Neural progenitor cell (in vitro differentiated cells): Measurements from ENCODE around the gene EXOSC1. TPM values are rescaled to one million over a fixed set of nuclear protein-coding genes. Genes with fewer than 3 reads are reported as not detected.
A peak's percentile ranks its signal among the peaks of the same experiment; 100 is the strongest.
"Not testable (repeated sequence)": the region's sequence is repeated elsewhere in the genome, so short reads cannot be mapped to it uniquely, and the experiment has no call there.

Source experiments
- DNase-seq: peaks from one replicate; pipeline ENCODE4 v3.0.0-alpha.2; 2016; ENCODE audit warnings: low spot score
- H2AFZ ChIP-seq: fragments of 200-600 bp; sonication (generic); replicated peaks from 2 replicates; pipeline ENCODE4 v1.6.1; 2016; ENCODE audit warnings: antibody characterized with exemption
- H3F3A ChIP-seq: fragments of 200-600 bp; sonication (generic); 2 replicates; pipeline ENCODE4 v1.6.1; 2016; ENCODE audit warnings: antibody characterized with exemption, low read depth
- H3K27ac ChIP-seq: fragments of 200-600 bp; sonication (generic); 2 replicates; pipeline ENCODE4 v1.5.1; 2016; ENCODE audit warnings: mild to moderate bottlenecking
- H3K27me3 ChIP-seq: fragments of 200-600 bp; sonication (generic); 2 replicates; pipeline ENCODE4 v1.6.1; 2016; ENCODE audit warnings: mild to moderate bottlenecking, moderate library complexity
- H3K36me3 ChIP-seq: fragments of 200-600 bp; sonication (generic); 2 replicates; pipeline ENCODE4 v1.5.1; 2016
- H3K4me1 ChIP-seq: fragments of 200-600 bp; sonication (generic); 2 replicates; pipeline ENCODE4 v1.6.1; 2016; ENCODE audit warnings: mixed run types
- H3K4me2 ChIP-seq: fragments of 200-600 bp; sonication (generic); 2 replicates; pipeline ENCODE4 v1.6.1; 2016
- H3K4me3 ChIP-seq: fragments of 200-600 bp; sonication (generic); 2 replicates; pipeline ENCODE4 v1.5.1; 2016
- H3K79me2 ChIP-seq: fragments of 200-600 bp; sonication (generic); 2 replicates; pipeline ENCODE4 v1.6.1; 2016; ENCODE audit warnings: low read depth
- H3K9ac ChIP-seq: fragments of 200-600 bp; sonication (generic); 2 replicates; pipeline ENCODE4 v1.6.1; 2016
- H3K9me3 ChIP-seq: fragments of 200-600 bp; sonication (generic); 2 replicates; pipeline ENCODE4 v1.5.1; 2016; ENCODE audit warnings: low read depth
- H4K20me1 ChIP-seq: fragments of 200-600 bp; sonication (generic); 2 replicates; pipeline ENCODE4 v1.6.1; 2016; ENCODE audit warnings: low read depth
- H3K27ac Mint-ChIP-seq: 3 replicates; pipeline ENCODE4 v1.8.0; 2021; ENCODE audit warnings: mixed read lengths
- H3K27me3 Mint-ChIP-seq: 2 replicates; pipeline ENCODE4 v1.8.0; 2022; ENCODE audit warnings: low read depth, mild to moderate bottlenecking, inconsistent platforms, moderate library complexity, mixed read lengths; ENCODE audit not compliant: insufficient read depth
- H3K36me3 Mint-ChIP-seq: 3 replicates; pipeline ENCODE4 v1.8.0; 2021; ENCODE audit warnings: mixed read lengths
- H3K4me1 Mint-ChIP-seq: 3 replicates; pipeline ENCODE4 v1.8.0; 2021; ENCODE audit warnings: mixed read lengths
- H3K4me3 Mint-ChIP-seq: 3 replicates; pipeline ENCODE4 v1.8.0; 2021; ENCODE audit warnings: mild to moderate bottlenecking, moderate library complexity, mixed read lengths
- H3K9me3 Mint-ChIP-seq: 3 replicates; pipeline ENCODE4 v1.8.0; 2020; ENCODE audit warnings: mixed read lengths
- EZH2 ChIP-seq: fragments of 200-600 bp; sonication (generic); IDR thresholded peaks from 2 replicates; pipeline ENCODE4 v1.6.1; 2017; ENCODE audit warnings: antibody characterized with exemption, mild to moderate bottlenecking, moderate library complexity
- EZH2phosphoT487 ChIP-seq: fragments of 200-600 bp; sonication (generic); IDR thresholded peaks from 2 replicates; pipeline ENCODE4 v1.6.1; 2017; ENCODE audit warnings: antibody characterized with exemption
- total RNA-seq: library from RNA; depleted of rRNA; stranded (reverse); fragments of >200 nt; gene quantifications from 2 replicates; pipeline ENCODE4 v1.2.3, GENCODE V29; 2015; ENCODE audit warnings: low replicate concordance
- TF ChIP-seq, protein P1 (sequence below): fragments of 200-600 bp; sonication (generic); IDR thresholded peaks from 2 replicates; pipeline ENCODE4 v1.5.1; 2017; ENCODE audit warnings: antibody characterized with exemption, mild to moderate bottlenecking

The EXOSC1 gene
- total RNA-seq, 1 donor from 2014 or later: 72.6 TPM

DNA sequence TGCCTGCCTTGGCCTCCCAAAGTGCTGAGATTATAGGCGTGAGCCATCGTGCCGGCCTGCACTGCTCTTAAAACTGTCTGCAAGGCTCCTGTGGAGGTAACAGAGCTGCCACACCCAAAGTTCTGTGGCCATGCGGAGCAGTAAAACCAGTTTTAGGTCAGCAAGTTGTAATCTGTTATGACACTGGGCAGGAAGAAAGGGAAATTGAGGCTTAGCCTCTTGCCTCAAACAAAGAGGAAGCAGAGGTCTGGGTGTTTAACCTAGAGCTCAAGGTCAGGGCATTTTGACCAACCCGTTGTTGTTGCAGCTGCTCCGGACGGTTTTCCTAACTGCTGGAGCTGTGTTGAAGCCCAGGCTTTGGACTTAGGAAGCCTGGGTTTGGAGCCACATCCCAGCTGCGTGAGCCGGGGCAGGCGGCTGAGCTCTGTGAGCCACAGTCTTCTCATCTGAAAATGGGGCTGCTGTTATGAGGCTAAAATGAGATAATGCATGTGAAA lies 37.3 kb downstream of the EXOSC1 start:
- no peak overlapping the region for H2AFZ ChIP-seq
- no peak overlapping the region for H3K27ac ChIP-seq
- no peaks in the 10 kb centered on the region for H3K79me2 ChIP-seq
- Mint-ChIP-seq H3K9me3 (no peaks in the 10 kb centered on the region), H3K4me1 (peaks cover 21% of the 10 kb centered on the region), H3K4me3 (no peak overlapping the region), H3K27ac (no peak overlapping the region), H3K36me3 (no peaks in the 10 kb centered on the region), H3K27me3 (peaks cover 8% of the 10 kb centered on the region)
- no peak overlapping the region for H3K4me2 ChIP-seq
- H3K4me3 ChIP-seq: no peak overlapping the region
- DNase-seq: no peak
- H3F3A ChIP-seq: peaks cover 8% of the 10 kb centered on the region
- no peaks in the 10 kb centered on the region for H3K4me1 ChIP-seq
- H3K27me3 ChIP-seq: no peaks in the 10 kb centered on the region
- no peak overlapping the region for H3K9ac ChIP-seq
- no peaks in the 10 kb centered on the region for H3K36me3 ChIP-seq
- TF ChIP-seq EZH2phosphoT487 (no peak), EZH2 (no peak)
- TF ChIP-seq, protein P1, sequence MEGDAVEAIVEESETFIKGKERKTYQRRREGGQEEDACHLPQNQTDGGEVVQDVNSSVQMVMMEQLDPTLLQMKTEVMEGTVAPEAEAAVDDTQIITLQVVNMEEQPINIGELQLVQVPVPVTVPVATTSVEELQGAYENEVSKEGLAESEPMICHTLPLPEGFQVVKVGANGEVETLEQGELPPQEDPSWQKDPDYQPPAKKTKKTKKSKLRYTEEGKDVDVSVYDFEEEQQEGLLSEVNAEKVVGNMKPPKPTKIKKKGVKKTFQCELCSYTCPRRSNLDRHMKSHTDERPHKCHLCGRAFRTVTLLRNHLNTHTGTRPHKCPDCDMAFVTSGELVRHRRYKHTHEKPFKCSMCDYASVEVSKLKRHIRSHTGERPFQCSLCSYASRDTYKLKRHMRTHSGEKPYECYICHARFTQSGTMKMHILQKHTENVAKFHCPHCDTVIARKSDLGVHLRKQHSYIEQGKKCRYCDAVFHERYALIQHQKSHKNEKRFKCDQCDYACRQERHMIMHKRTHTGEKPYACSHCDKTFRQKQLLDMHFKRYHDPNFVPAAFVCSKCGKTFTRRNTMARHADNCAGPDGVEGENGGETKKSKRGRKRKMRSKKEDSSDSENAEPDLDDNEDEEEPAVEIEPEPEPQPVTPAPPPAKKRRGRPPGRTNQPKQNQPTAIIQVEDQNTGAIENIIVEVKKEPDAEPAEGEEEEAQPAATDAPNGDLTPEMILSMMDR: no peak
- no peaks in the 10 kb centered on the region for H3K9me3 ChIP-seq
- H4K20me1 ChIP-seq: no peaks in the 10 kb centered on the region

DNA sequence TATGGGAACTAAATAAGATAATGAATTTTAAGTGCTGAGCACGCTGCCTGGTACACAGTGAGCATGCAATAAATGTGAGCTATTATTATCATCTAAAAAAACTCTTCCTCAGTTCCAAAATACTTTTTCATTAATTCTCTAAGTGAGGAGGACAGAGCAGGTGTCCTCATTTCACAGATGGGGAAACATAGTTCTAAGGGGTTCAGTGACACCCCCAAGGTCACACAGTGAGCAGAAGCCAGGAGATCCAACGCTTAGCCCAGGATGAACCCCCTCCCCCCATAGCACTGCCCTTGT lies 37.9 kb downstream of the EXOSC1 start:
- no peaks in the 10 kb centered on the region for H3K79me2 ChIP-seq
- no peaks in the 10 kb centered on the region for H3K27me3 ChIP-seq
- no peak overlapping the region for H3K4me3 ChIP-seq
- no peak overlapping the region for H3K27ac ChIP-seq
- Mint-ChIP-seq H3K4me1 (peaks cover 17% of the 10 kb centered on the region), H3K9me3 (no peaks in the 10 kb centered on the region), H3K27me3 (peaks cover 12% of the 10 kb centered on the region), H3K36me3 (no peaks in the 10 kb centered on the region), H3K27ac (no peak overlapping the region), H3K4me3 (no peak overlapping the region)
- no peaks in the 10 kb centered on the region for H3K9me3 ChIP-seq
- no peaks in the 10 kb centered on the region for H4K20me1 ChIP-seq
- no peaks in the 10 kb centered on the region for H3K4me1 ChIP-seq
- H3K4me2 ChIP-seq: no peak overlapping the region
- no peak for DNase-seq
- H3F3A ChIP-seq: peaks cover 7% of the 10 kb centered on the region
- TF ChIP-seq EZH2: no peak
- no peak for TF ChIP-seq EZH2phosphoT487
- TF ChIP-seq, protein P1: no peak
- H2AFZ ChIP-seq: no peak overlapping the region
- no peaks in the 10 kb centered on the region for H3K36me3 ChIP-seq
- H3K9ac ChIP-seq: no peak overlapping the region

DNA sequence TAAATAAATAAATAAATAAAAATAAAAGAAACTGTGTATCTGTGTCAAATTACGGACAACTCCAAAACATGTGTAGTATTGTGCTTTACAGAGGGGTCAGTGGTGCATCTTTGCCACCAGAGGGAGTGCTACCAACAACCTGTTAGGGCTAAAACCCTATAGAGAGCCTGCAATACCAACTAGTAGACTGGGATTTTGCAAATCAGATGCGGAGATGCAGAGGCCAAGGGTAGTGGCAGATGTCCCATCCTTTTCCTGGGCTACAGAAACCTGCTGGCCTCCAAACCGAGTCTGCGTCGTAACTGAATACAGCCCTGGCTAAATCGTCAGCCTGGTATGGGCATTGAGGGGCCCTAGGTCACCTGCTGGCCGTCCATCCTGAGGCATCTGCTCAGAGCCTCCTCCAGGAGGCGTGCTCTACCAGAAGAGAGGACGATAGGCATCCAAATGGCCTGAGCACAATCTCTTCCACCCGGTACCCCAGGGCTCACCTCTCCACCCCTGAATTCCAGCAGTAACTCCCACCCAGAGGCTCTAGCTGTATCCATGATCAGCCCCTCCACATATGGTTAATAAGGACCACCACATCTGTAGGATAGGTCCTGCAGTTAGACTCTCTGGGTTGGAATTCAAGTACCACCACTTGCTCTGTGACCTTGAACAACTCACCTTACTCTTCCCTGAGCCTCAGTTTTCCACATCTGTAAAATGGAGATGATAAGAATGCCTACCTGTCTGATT lies 38.4 kb downstream of the EXOSC1 start:
- Histone ChIP-seq H3K36me3 (no peaks in the 10 kb centered on the region), H3K4me1 (no peaks in the 10 kb centered on the region), H3F3A (peaks cover 7% of the 10 kb centered on the region), H3K4me2 (peak overlapping the region; percentile 94), H3K9me3 (no peaks in the 10 kb centered on the region), H2AFZ (peak overlapping the region; percentile 100), H3K9ac (no peak overlapping the region), H3K27me3 (no peaks in the 10 kb centered on the region), H3K4me3 (peak overlapping the region; percentile 58), H3K79me2 (no peaks in the 10 kb centered on the region), H3K27ac (no peak overlapping the region), H4K20me1 (no peaks in the 10 kb centered on the region)
- TF ChIP-seq, protein P1: peak; percentile 84
- no peak for TF ChIP-seq EZH2
- TF ChIP-seq EZH2phosphoT487: no peak
- Mint-ChIP-seq H3K36me3 (no peaks in the 10 kb centered on the region), H3K4me1 (peaks cover 13% of the 10 kb centered on the region), H3K4me3 (peak overlapping the region; percentile 65), H3K9me3 (no peaks in the 10 kb centered on the region), H3K27me3 (peaks cover 14% of the 10 kb centered on the region), H3K27ac (no peak overlapping the region)
- DNase-seq: peak; percentile 89

DNA sequence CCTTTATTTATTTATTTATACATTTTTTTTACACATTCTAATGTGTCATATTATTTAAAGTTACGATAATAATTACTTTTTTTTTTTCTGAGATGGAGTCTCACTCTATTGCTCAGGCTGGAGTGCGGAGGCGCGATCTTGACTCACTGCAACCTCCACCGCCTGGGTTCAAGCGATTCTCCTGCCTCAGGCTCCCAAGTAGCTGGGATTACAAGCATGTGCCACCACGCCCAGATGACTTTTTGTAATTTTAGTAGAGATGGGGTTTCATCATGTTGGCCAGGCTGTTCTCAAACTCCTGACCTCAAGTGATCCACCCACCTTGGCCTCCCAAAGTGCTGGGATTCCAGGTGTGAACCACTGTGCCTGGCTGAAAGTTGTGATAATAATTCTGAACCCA lies 39.3 kb downstream of the EXOSC1 start:
- not testable (repeated sequence) for H3K4me3 Mint-ChIP-seq, H3K9me3 Mint-ChIP-seq, H3F3A ChIP-seq, H3K36me3 ChIP-seq, H3K79me2 ChIP-seq, H3K27me3 ChIP-seq, H3K4me3 ChIP-seq, H3K27ac Mint-ChIP-seq, DNase-seq, H3K9me3 ChIP-seq, H3K9ac ChIP-seq, H4K20me1 ChIP-seq, H3K4me1 ChIP-seq, H3K36me3 Mint-ChIP-seq, H3K4me2 ChIP-seq, H3K27ac ChIP-seq
- H2AFZ ChIP-seq: peak overlapping the region; percentile 100
- Mint-ChIP-seq H3K27me3 (peaks cover 14% of the 10 kb centered on the region), H3K4me1 (peaks cover 11% of the 10 kb centered on the region)
